Esophagus muscularis mucosa (tissue), 4 donors: Measurements from ENCODE around the gene TMEM80.

ENCODE experiments used
- CTCF ChIP-seq, 3 experiments: fragments of 200-600 bp in 2 of 3; fragments of 450-650 bp in 1 of 3; sonication (generic) in 2 of 3; IDR thresholded peaks; one replicate each; pipeline ENCODE4 v1.5.1; 2017 to 2019; ENCODE audit warnings: antibody characterized with exemption in 3 of 3, mild to moderate bottlenecking in 2 of 3, moderate library complexity in 1 of 3
- EP300 ChIP-seq: sonication (generic); formaldehyde crosslinking; IDR thresholded peaks from one replicate; pipeline ENCODE4 v1.6.1; 2017; ENCODE audit warnings: antibody characterized with exemption
- POLR2AphosphoS5 ChIP-seq, 2 donors: sonication (generic); formaldehyde crosslinking; IDR thresholded peaks; one replicate each; pipeline ENCODE4 v1.6.1; 2017; ENCODE audit warnings: antibody characterized with exemption in 2 of 2

GRCh38 chr11:697811-698311 lies 2.2 kb downstream of the TMEM80 start:
- no peak for TF ChIP-seq CTCF (IDR thresholded peaks at IDR 0.05)
- no peak for TF ChIP-seq POLR2AphosphoS5 (IDR thresholded peaks at IDR 0.05)
- TF ChIP-seq EP300: no peak
